ENCODE results near the gene SHISAL2A.
"Not testable (repeated sequence)": the region's sequence is repeated elsewhere in the genome, so short reads cannot be mapped to it uniquely, and the experiment has no call there.

SHISAL2A gene

GRCh38 chr1:52684545-52684944, 51.6 kb downstream of the SHISAL2A start:
- no peak for DNase-seq (ENCODE audit: low spot score)

GRCh38 chr1:52686261-52686751, 53.3 kb downstream of the SHISAL2A start:
- DNase-seq (ENCODE audit: low spot score) = peak; percentile 53

- DNase-seq (ENCODE audit: low spot score) = peak; percentile 34
Measured at GRCh38 chr1:52686830-52687229, 53.9 kb downstream of the SHISAL2A start.

GRCh38 chr1:52691821-52692220, 58.9 kb downstream of the SHISAL2A start:
- no peak for DNase-seq (ENCODE audit: low spot score)

GRCh38 chr1:52692697-52693096, 59.7 kb downstream of the SHISAL2A start:
- DNase-seq (ENCODE audit: low spot score) = no peak

- DNase-seq (ENCODE audit: low spot score) = not testable (repeated sequence)
Measured at GRCh38 chr1:52693351-52693750, 60.4 kb downstream of the SHISAL2A start.

GRCh38 chr1:52693843-52694242, 60.9 kb downstream of the SHISAL2A start:
- DNase-seq (ENCODE audit: low spot score) = no peak

- no peak for DNase-seq (ENCODE audit: low spot score)
Measured at GRCh38 chr1:52695627-52696026, 62.7 kb downstream of the SHISAL2A start.

- DNase-seq (ENCODE audit: low spot score) = peak; percentile 89
Measured at GRCh38 chr1:52697795-52698674, 65.1 kb downstream of the SHISAL2A start, which contains the start of gene COA7. COA7 (minus strand) TSS chr1:52698347; CDS start chr1:52698326, 21 bp downstream.

GRCh38 chr1:52702886-52703787, 70.2 kb downstream of the SHISAL2A start:
- DNase-seq (ENCODE audit: low spot score) = peak; percentile 95

- no peak for DNase-seq (ENCODE audit: low spot score)
Measured at GRCh38 chr1:52706136-52706670, 73.2 kb downstream of the SHISAL2A start.

All from putamen (tissue), 1 donor.